Measurements from ENCODE around the gene SLC7A9. TPM values are rescaled to one million over a fixed set of nuclear protein-coding genes. Genes with fewer than 3 reads are reported as not detected.

SLC7A9 gene
- total RNA-seq = 0.32 TPM
- long read RNA-seq, partial matches to known transcripts = 0 of 1 reads
- long read RNA-seq, other reads (novel, unspliced or antisense) = 1 of 1 reads

DNA sequence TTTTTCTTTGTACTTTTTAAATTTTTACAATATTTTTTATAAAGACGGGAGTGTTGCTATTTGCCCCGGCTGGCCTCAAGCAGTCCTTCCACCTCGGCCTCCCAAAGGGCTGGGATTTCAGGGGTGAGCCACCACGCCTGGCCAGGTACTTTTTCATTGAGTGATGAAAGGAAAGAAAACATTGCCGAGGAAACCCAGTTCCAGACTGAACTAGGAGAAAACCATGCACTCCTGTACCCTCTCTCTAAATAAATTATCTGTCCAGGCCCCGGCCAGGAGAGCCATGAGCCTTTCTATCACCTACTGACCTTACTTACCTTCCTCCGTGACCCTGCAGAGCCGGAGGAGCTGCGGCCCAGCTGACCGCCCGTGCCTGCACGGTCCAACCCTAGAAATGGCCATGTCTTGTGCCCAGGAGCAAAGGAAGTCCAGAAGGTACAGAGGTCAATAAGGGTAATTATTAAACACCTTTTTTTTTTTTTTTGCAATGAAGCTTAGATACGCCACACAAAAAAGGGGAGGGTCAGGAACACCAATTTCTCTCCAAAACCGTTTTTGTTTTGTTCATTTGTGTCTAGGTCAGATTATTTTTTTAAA lies at the start of gene SLC7A9:
Gene SLC7A9, minus strand, starts transcription at position 399 of the 597 bp plus-strand sequence. CDS start 1,233 bp downstream, outside the sequence.
- TF ChIP-seq, protein P1, sequence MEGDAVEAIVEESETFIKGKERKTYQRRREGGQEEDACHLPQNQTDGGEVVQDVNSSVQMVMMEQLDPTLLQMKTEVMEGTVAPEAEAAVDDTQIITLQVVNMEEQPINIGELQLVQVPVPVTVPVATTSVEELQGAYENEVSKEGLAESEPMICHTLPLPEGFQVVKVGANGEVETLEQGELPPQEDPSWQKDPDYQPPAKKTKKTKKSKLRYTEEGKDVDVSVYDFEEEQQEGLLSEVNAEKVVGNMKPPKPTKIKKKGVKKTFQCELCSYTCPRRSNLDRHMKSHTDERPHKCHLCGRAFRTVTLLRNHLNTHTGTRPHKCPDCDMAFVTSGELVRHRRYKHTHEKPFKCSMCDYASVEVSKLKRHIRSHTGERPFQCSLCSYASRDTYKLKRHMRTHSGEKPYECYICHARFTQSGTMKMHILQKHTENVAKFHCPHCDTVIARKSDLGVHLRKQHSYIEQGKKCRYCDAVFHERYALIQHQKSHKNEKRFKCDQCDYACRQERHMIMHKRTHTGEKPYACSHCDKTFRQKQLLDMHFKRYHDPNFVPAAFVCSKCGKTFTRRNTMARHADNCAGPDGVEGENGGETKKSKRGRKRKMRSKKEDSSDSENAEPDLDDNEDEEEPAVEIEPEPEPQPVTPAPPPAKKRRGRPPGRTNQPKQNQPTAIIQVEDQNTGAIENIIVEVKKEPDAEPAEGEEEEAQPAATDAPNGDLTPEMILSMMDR (IDR thresholded peaks at IDR 0.05) = no peak
- no peak for DNase-seq
- no peak for ATAC-seq

DNA sequence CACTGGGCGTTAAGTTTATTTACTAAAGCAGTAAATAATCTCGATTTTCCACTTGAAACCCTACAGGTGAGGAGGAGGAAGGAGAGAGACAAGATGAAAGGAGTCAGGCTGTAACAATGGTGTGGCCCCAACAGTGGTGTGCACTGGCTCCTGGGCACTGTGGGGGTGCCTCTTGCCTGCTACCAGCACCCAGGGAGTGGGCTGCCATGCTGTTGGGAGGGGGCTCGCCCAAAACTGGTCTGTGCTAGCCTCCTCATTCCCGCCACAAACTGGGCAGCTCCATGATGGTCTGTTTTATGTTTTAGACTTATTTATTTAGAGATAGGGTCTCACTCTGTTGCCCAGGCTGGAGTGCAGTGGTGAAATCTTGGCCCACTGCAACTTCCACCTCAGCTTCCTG lies 49.8 kb upstream of the SLC7A9 start:
- ATAC-seq (no peak), DNase-seq (no peak)
- TF ChIP-seq, protein P1 (IDR thresholded peaks at IDR 0.05) = no peak
- Histone ChIP-seq H3K9me3 (no peaks in the 10 kb centered on the region), H3K4me3 (no peak overlapping the region), H3K27ac (no peak overlapping the region), H3K4me1 (no peaks in the 10 kb centered on the region), H3K36me3 (peaks cover 71% of the 10 kb centered on the region), H3K27me3 (ENCODE audit: low read depth) (no peaks in the 10 kb centered on the region)
- intact Hi-C loops (cut with DNase I) = no loop called here

More for the DNA sequence above, at the start of gene SLC7A9:
- H3K27ac ChIP-seq = no peak within 1 kb of the TSS
- H3K27me3 ChIP-seq (ENCODE audit: low read depth) = no peaks in the 10 kb centered on the region
- no peak within 1 kb of the TSS for H3K4me3 ChIP-seq
- no peaks in the 10 kb centered on the region for H3K36me3 ChIP-seq
- H3K9me3 ChIP-seq = no peaks in the 10 kb centered on the region
- no peaks in the 10 kb centered on the region for H3K4me1 ChIP-seq
- intact Hi-C loops (cut with DNase I) = no loop called here

DNA sequence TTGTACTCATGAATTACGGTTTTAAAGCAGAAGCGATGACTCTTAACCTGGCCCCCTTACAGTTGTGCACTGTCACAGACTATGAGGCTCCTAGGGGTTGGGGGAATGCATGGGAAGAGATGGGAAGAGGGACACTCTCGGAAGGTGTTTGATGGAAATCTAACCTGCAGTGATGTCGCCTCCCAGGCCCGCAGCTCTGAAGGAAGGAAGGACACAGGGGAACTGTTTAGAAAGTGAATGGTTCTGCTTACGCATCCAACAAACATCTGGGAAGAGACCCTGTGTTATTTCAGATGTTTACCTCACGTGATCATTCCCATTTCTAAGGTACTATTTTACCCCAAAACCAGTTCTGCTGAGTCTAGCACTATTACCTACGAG lies 48.0 kb upstream of the SLC7A9 start:
- H3K27me3 ChIP-seq (ENCODE audit: low read depth) = no peaks in the 10 kb centered on the region
- no peaks in the 10 kb centered on the region for H3K4me1 ChIP-seq
- intact Hi-C loops (cut with DNase I) = no loop called here
- no peak for DNase-seq
- peaks cover 65% of the 10 kb centered on the region for H3K36me3 ChIP-seq
- no peak overlapping the region for H3K27ac ChIP-seq
- TF ChIP-seq, protein P1 (IDR thresholded peaks at IDR 0.05) = no peak
- H3K4me3 ChIP-seq = no peak overlapping the region
- no peaks in the 10 kb centered on the region for H3K9me3 ChIP-seq
- ATAC-seq = no peak

DNA sequence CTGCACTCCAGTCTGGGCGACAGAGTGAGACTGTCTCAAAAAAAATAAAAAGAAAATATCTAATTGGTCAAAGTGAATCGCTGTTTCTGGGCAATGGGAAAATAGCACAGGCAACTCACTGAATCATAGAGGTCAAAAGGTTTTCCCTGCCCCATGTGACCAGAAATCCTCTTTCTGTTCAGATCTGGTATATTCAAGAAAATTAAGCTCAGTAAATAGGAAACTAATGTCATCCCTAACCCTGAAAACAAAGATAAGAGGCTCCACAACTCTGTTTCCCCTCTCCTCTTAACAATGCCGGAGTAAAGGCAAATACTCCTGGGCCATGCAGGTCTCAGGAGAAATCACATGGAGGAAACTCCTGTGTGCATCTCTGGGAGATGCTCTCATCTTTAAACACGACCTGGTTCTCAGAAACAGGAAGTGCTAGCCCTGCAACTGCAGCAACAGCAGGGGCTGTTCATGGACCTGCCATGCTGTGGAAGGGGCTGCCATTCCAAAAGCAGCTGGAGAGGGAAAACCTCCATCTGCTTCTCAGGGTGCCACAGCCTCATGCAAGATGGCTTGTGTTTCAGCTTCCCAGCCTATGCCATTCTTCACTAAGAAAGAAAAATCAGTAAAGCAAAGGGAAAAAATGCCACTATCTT lies 47.5 kb upstream of the SLC7A9 start:
- TF ChIP-seq, protein P1 (IDR thresholded peaks at IDR 0.05) = no peak
- ATAC-seq (no peak), DNase-seq (no peak)
- no peaks in the 10 kb centered on the region for H3K27me3 ChIP-seq (ENCODE audit: low read depth)
- no peak overlapping the region for H3K4me3 ChIP-seq
- intact Hi-C loops (cut with DNase I) = no loop called here
- no peaks in the 10 kb centered on the region for H3K4me1 ChIP-seq
- no peaks in the 10 kb centered on the region for H3K9me3 ChIP-seq
- no peak overlapping the region for H3K27ac ChIP-seq
- H3K36me3 ChIP-seq = peaks cover 60% of the 10 kb centered on the region

DNA sequence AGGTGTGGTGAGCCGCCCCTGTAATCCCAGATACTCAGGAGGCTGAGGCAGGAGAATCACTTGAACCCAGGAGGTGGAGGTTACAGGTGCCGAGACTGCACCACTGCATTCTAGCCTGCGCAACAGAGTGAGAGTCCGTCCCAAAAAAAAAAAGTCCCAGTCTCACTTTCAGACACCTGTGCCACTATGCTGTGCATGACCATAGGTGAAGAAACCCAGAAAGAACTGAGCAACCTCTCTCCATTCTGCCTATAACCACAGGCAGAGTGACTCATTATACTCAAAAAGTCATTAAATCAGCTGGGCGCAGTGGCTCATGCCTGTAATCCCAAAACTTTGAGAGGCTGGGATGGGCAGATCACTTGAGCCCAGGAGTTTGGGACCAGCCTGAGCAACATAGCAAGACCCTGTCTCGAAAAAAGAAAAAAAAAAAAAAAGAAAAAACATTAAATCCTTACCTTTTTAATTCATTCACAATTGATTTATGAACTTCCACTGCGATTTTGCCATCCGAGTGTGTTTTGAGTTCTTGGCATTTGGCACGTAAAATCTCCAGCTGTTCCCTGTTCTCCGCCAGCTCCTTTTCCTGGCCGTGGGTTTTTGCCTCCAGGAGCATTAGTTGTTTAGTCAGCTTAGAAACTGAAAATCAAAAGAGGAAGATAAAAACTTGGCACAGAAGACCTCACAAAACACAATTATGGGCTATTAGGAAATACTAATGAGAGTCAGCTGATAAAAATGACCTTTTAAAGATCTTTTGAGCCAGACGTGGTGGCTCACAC lies 45.5 kb upstream of the SLC7A9 start:
- TF ChIP-seq, protein P1 (IDR thresholded peaks at IDR 0.05) = no peak
- no peak overlapping the region for H3K4me3 ChIP-seq
- no peaks in the 10 kb centered on the region for H3K9me3 ChIP-seq
- DNase-seq (no peak), ATAC-seq (no peak)
- no peak overlapping the region for H3K27ac ChIP-seq
- no peaks in the 10 kb centered on the region for H3K27me3 ChIP-seq (ENCODE audit: low read depth)
- intact Hi-C loops (cut with DNase I) = no loop called here
- H3K36me3 ChIP-seq = peaks cover 46% of the 10 kb centered on the region
- no peaks in the 10 kb centered on the region for H3K4me1 ChIP-seq

All from lower lobe of right lung (tissue), 2 donors.